NCI-H345 treated with DMSO at 0.1 percent for 48 hours (cell line): ENCODE measurements around the gene YLPM1.

Source experiments
- DNase-seq: peaks from one replicate; lab custom pipeline; 2025; ENCODE audit not compliant: unreplicated experiment; lab: John Stamatoyannopoulos, UW

YLPM1 gene

GRCh38 chr14:74866708-74867389, 103.7 kb downstream of the YLPM1 start:
- DNase-seq = no peak

GRCh38 chr14:74867673-74868072, 104.6 kb downstream of the YLPM1 start:
- DNase-seq = no peak

- no peak for DNase-seq
Observed at GRCh38 chr14:74868739-74869138, 105.6 kb downstream of the YLPM1 start.

GRCh38 chr14:74871819-74872218, 108.7 kb downstream of the YLPM1 start:
- DNase-seq = no peak

- DNase-seq = no peak
Observed at GRCh38 chr14:74875204-74875603, 112.1 kb downstream of the YLPM1 start.

GRCh38 chr14:74875941-74876913, 113.1 kb downstream of the YLPM1 start, which contains the start of gene PROX2:
TSS of gene PROX2 (minus strand) at chr14:74876145. CDS start at chr14:74863834, 12,311 bp downstream.
- no peak for DNase-seq

- no peak for DNase-seq
Observed at GRCh38 chr14:74879427-74880182, 116.5 kb downstream of the YLPM1 start.

GRCh38 chr14:74881431-74882102, 118.5 kb downstream of the YLPM1 start, which contains the start of gene DLST:
TSS of gene DLST (plus strand) at chr14:74881916. CDS start at chr14:74881954, 38 bp downstream.
- peak; percentile 84 for DNase-seq

- no peak for DNase-seq
Observed at GRCh38 chr14:74882103-74882920, 119.2 kb downstream of the YLPM1 start.
